SU-DHL-6 (cell line): ENCODE results near the gene PACS2.

Experiments used
- H2AFZ ChIP-seq: fragments of 200-600 bp; sonication (generic); 2 replicates; pipeline ENCODE4 v1.6.1; 2014; ENCODE audit warnings: low read depth, mild to moderate bottlenecking, moderate library complexity, mixed read lengths, antibody characterized with exemption, low read length; ENCODE audit not compliant: severe bottlenecking
- H3F3A ChIP-seq: fragments of 200-600 bp; shearing (Covaris generic); 2 replicates; pipeline ENCODE4 v1.6.0; 2016; ENCODE audit warnings: antibody characterized with exemption, mild to moderate bottlenecking; ENCODE audit not compliant: insufficient read depth
- H3K27ac ChIP-seq: fragments of 200-600 bp; sonication (generic); 2 replicates; pipeline ENCODE4 v1.5.1; 2016; ENCODE audit warnings: low read depth, mild to moderate bottlenecking, low read length, moderate library complexity, mixed read lengths
- H3K27me3 ChIP-seq: fragments of 200-600 bp; sonication (generic), shearing (Covaris generic); 2 replicates; pipeline ENCODE4 v1.6.0; 2014; ENCODE audit warnings: mild to moderate bottlenecking, low read length
- H3K36me3 ChIP-seq: fragments of 200-600 bp; sonication (generic); 2 replicates; pipeline ENCODE4 v1.6.1; 2014; ENCODE audit warnings: mild to moderate bottlenecking, low read length, mixed read lengths
- H3K4me2 ChIP-seq: fragments of 300-600, 200-600 bp; shearing (Covaris generic), sonication (generic); 2 replicates; pipeline ENCODE4 v1.6.0; 2014; ENCODE audit warnings: low read length, low read depth, mild to moderate bottlenecking; ENCODE audit not compliant: poor library complexity, severe bottlenecking
- H3K4me3 ChIP-seq: fragments of 200-600 bp; sonication (generic); 2 replicates; pipeline ENCODE4 v1.5.1; 2014; ENCODE audit warnings: antibody characterized with exemption, low read length, mild to moderate bottlenecking, mixed read lengths; ENCODE audit not compliant: insufficient read depth, poor library complexity, severe bottlenecking
- H3K79me2 ChIP-seq: fragments of 200-600 bp; sonication (generic); 2 replicates; pipeline ENCODE4 v1.6.1; 2014; ENCODE audit warnings: mild to moderate bottlenecking, low read length, moderate library complexity; ENCODE audit not compliant: insufficient read depth
- H3K9ac ChIP-seq: fragments of 200-600 bp; sonication (generic); 2 replicates; pipeline ENCODE4 v1.7.0; 2014; ENCODE audit warnings: mild to moderate bottlenecking, low read length
- H3K9me2 ChIP-seq: fragments of 200-600 bp; sonication (generic); replicated peaks from 2 replicates; pipeline ENCODE4 v1.6.1; 2014; ENCODE audit warnings: low read length; ENCODE audit not compliant: insufficient read depth
- H3K9me3 ChIP-seq: fragments of 200-600 bp; sonication (generic); 2 replicates; pipeline ENCODE4 v1.6.1; 2014; ENCODE audit warnings: low read length, mixed read lengths; ENCODE audit not compliant: insufficient read depth
- H4K20me1 ChIP-seq: fragments of 200-600 bp; sonication (generic); 2 replicates; pipeline ENCODE4 v1.6.1; 2014; ENCODE audit warnings: low read depth, mild to moderate bottlenecking, antibody characterized with exemption, low read length, moderate library complexity, mixed read lengths
- CTCF ChIP-seq: fragments of 200-600 bp; sonication (generic); IDR thresholded peaks from one replicate; pipeline ENCODE4 v1.5.1; 2017; ENCODE audit warnings: antibody characterized with exemption, mild to moderate bottlenecking, low read length, moderate library complexity; ENCODE audit not compliant: insufficient read depth, poor library complexity, severe bottlenecking
- EZH2phosphoT487 ChIP-seq: fragments of 200-600 bp; sonication (generic), shearing (Covaris generic); conservative IDR thresholded peaks from 2 replicates; pipeline ENCODE4 v1.6.1; 2018; ENCODE audit warnings: mild to moderate bottlenecking, antibody characterized with exemption, low read length, moderate library complexity, mixed read lengths

The PACS2 gene

GRCh38 chr14:105346200-105346533, 31.6 kb downstream of the PACS2 start:
- H3K9ac ChIP-seq: no peak overlapping the region
- H3K4me3 ChIP-seq: no peak overlapping the region
- no peaks in the 10 kb centered on the region for H3K27me3 ChIP-seq
- H4K20me1 ChIP-seq: no peaks in the 10 kb centered on the region
- TF ChIP-seq EZH2phosphoT487: no peak
- TF ChIP-seq CTCF: no peak
- no peaks in the 10 kb centered on the region for H3K9me2 ChIP-seq
- no peak overlapping the region for H3K27ac ChIP-seq
- H2AFZ ChIP-seq: no peak overlapping the region
- H3K36me3 ChIP-seq: no peaks in the 10 kb centered on the region
- no peaks in the 10 kb centered on the region for H3K79me2 ChIP-seq
- no peaks in the 10 kb centered on the region for H3K9me3 ChIP-seq
- H3F3A ChIP-seq: peaks cover 6% of the 10 kb centered on the region
- H3K4me2 ChIP-seq: no peak overlapping the region

GRCh38 chr14:105346876-105347586, 32.5 kb downstream of the PACS2 start:
- Histone ChIP-seq H3K9me3 (no peaks in the 10 kb centered on the region), H3K9ac (no peak overlapping the region), H3K36me3 (no peaks in the 10 kb centered on the region), H3K4me2 (no peak overlapping the region), H3K4me3 (no peak overlapping the region), H3K27ac (no peak overlapping the region), H3K9me2 (no peaks in the 10 kb centered on the region), H3K27me3 (no peaks in the 10 kb centered on the region), H3F3A (no peaks in the 10 kb centered on the region), H2AFZ (no peak overlapping the region), H3K79me2 (no peaks in the 10 kb centered on the region), H4K20me1 (no peaks in the 10 kb centered on the region)
- TF ChIP-seq CTCF: no peak
- no peak for TF ChIP-seq EZH2phosphoT487

- Histone ChIP-seq H3K27me3 (no peaks in the 10 kb centered on the region), H4K20me1 (no peaks in the 10 kb centered on the region), H2AFZ (no peak overlapping the region), H3K4me2 (no peak overlapping the region), H3K27ac (no peak overlapping the region), H3K9ac (no peak overlapping the region), H3K36me3 (no peaks in the 10 kb centered on the region), H3K79me2 (no peaks in the 10 kb centered on the region), H3K9me2 (no peaks in the 10 kb centered on the region), H3K4me3 (no peak overlapping the region), H3K9me3 (no peaks in the 10 kb centered on the region), H3F3A (no peaks in the 10 kb centered on the region)
- TF ChIP-seq CTCF (no peak), EZH2phosphoT487 (no peak)
Observed at GRCh38 chr14:105347587-105347968, 33.0 kb downstream of the PACS2 start.
